WERI-Rb-1 (cell line): ENCODE data around the gene WBP1L.

Experiments
- DNase-seq: peaks from one replicate; pipeline ENCODE4 v3.0.0-alpha.2; 2020
- H3K27ac ChIP-seq: fragments of 250-450 bp; sonication (Bioruptor Pico); 2 replicates; pipeline ENCODE4 v1.5.1; 2020; ENCODE audit warnings: mild to moderate bottlenecking, moderate library complexity
- H3K27me3 ChIP-seq: fragments of 250-450 bp; sonication (Bioruptor Pico); 2 replicates; pipeline ENCODE4 v1.5.1; 2021; ENCODE audit warnings: mild to moderate bottlenecking, low read depth, moderate library complexity; ENCODE audit not compliant: insufficient read depth, severe bottlenecking
- H3K36me3 ChIP-seq: fragments of 250-450 bp; sonication (Bioruptor Pico); 2 replicates; pipeline ENCODE4 v1.5.1; 2020; ENCODE audit warnings: mild to moderate bottlenecking, moderate library complexity
- H3K4me3 ChIP-seq: 2 replicates; pipeline ENCODE4 v1.5.1; 2011; ENCODE audit warnings: low read depth, mild to moderate bottlenecking, control low read depth, low read length
- H3K9me3 ChIP-seq: fragments of 250-450 bp; sonication (Bioruptor Pico); 2 replicates; pipeline ENCODE4 v1.5.1; 2021; ENCODE audit warnings: mild to moderate bottlenecking, moderate library complexity; ENCODE audit not compliant: severe bottlenecking
- CTCF ChIP-seq: IDR thresholded peaks from 2 replicates; pipeline ENCODE4 v1.5.1; 2011; ENCODE audit warnings: low read depth, mild to moderate bottlenecking, control low read depth, inconsistent platforms, low read length

Gene WBP1L

GRCh38 chr10:102811346-102811745 lies 67.6 kb downstream of the WBP1L start:
- no peaks in the 10 kb centered on the region for H3K27me3 ChIP-seq
- peaks cover 5% of the 10 kb centered on the region; the same call in 1 of the 2 replicates for H3K36me3 ChIP-seq
- H3K4me3 ChIP-seq: no peak overlapping the region
- H3K9me3 ChIP-seq: no peaks in the 10 kb centered on the region
- no peak for DNase-seq
- TF ChIP-seq CTCF: no peak
- H3K27ac ChIP-seq: no peak overlapping the region

- H3K27me3 ChIP-seq: no peaks in the 10 kb centered on the region
- peaks cover 5% of the 10 kb centered on the region; the same call in 1 of the 2 replicates for H3K36me3 ChIP-seq
- H3K27ac ChIP-seq: no peak overlapping the region
- no peak overlapping the region for H3K4me3 ChIP-seq
- TF ChIP-seq CTCF: no peak
- DNase-seq: no peak
- no peaks in the 10 kb centered on the region for H3K9me3 ChIP-seq
Observed at GRCh38 chr10:102812231-102812876, 68.6 kb downstream of the WBP1L start.

GRCh38 chr10:102813017-102813541 lies 69.3 kb downstream of the WBP1L start:
- no peak for TF ChIP-seq CTCF
- no peaks in the 10 kb centered on the region for H3K27me3 ChIP-seq
- no peaks in the 10 kb centered on the region for H3K9me3 ChIP-seq
- no peak for DNase-seq
- no peak overlapping the region for H3K4me3 ChIP-seq
- peaks cover 5% of the 10 kb centered on the region; the same call in 1 of the 2 replicates for H3K36me3 ChIP-seq
- H3K27ac ChIP-seq: no peak overlapping the region

- H3K9me3 ChIP-seq: no peaks in the 10 kb centered on the region
- H3K27ac ChIP-seq: no peak overlapping the region
- H3K36me3 ChIP-seq: peaks cover 5% of the 10 kb centered on the region; the same call in 1 of the 2 replicates
- TF ChIP-seq CTCF: no peak
- H3K4me3 ChIP-seq: no peak overlapping the region
- no peak for DNase-seq
- H3K27me3 ChIP-seq: no peaks in the 10 kb centered on the region
Observed at GRCh38 chr10:102813734-102814452, 70.1 kb downstream of the WBP1L start.

GRCh38 chr10:102814453-102814871 lies 70.7 kb downstream of the WBP1L start:
- Histone ChIP-seq H3K27ac (no peak overlapping the region), H3K9me3 (no peaks in the 10 kb centered on the region), H3K36me3 (peaks cover 5% of the 10 kb centered on the region; the same call in 1 of the 2 replicates), H3K4me3 (no peak overlapping the region), H3K27me3 (no peaks in the 10 kb centered on the region)
- DNase-seq: no peak
- no peak for TF ChIP-seq CTCF
